Stimulated activated CD8-positive, alpha-beta memory T cell treated with anti-CD3 and anti-CD28 coated beads, Interleukin-12 subunit alpha, Interleukin-12 subunit beta, amount 100 ng/mL, for 4 hours (primary cell): ENCODE results near the gene PMFBP1.

Source experiments
- DNase-seq: peaks from one replicate; pipeline ENCODE4 v3.0.0-alpha.2; 2020; ENCODE audit warnings: low read depth

PMFBP1 gene

DNA sequence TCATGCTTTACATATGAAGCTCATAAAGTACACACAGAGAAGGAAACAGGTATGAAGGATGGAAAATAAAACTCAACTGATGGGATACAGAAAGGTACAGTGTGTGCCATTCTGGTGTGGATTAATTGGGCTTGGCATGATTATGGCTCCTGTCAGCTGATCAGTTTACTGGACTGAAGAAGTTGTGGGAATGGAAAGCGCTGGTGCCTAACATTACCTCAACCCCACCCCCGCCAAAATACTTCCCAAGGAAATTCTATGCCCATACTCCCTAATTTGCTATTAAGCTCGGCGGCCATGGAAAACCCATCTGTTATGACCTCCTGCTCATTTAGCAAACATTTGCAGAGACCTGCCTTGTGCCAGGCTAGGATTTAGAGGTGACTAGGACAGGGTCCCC, 16.6 kb upstream of the PMFBP1 start:
- no peak for DNase-seq

DNA sequence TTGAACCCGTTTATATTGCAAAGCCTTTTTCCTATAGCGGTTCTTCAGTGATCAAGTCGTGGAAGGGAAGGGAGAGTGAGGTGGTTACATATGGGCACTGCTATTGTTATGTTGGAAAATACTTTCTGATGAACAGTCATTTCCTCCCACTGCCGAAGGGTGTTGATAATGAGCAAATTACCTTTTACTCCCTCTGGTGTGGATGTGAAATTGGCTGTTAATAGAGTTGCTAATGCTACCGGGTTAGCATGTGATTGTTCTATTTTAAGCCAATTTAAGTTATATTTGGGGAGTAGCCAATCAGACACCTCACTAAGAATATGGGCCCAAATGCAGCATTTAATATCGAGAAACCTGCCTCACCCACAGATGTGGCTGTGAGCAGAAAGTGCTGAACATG, 15.6 kb upstream of the PMFBP1 start:
- DNase-seq, result no peak

DNA sequence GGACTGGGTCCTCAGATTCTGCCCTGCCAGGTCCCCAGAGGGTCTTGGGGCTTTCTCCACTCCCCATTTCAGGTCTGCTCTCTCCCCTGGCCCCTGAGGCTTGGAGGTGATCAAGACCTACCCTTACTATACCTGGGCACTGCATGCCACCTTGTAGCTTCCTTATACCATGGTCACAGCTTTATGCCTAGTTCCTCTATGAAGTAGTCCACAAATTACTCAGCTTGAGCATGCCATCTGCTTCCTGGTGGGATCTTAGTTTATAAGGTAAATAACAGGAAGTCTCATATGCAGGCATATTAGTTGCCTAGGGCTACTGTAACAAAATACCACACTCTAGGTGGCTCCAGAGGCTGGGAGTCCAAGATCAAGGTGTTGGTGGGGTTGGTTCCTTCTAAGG, 11.0 kb upstream of the PMFBP1 start:
- DNase-seq, result no peak

DNA sequence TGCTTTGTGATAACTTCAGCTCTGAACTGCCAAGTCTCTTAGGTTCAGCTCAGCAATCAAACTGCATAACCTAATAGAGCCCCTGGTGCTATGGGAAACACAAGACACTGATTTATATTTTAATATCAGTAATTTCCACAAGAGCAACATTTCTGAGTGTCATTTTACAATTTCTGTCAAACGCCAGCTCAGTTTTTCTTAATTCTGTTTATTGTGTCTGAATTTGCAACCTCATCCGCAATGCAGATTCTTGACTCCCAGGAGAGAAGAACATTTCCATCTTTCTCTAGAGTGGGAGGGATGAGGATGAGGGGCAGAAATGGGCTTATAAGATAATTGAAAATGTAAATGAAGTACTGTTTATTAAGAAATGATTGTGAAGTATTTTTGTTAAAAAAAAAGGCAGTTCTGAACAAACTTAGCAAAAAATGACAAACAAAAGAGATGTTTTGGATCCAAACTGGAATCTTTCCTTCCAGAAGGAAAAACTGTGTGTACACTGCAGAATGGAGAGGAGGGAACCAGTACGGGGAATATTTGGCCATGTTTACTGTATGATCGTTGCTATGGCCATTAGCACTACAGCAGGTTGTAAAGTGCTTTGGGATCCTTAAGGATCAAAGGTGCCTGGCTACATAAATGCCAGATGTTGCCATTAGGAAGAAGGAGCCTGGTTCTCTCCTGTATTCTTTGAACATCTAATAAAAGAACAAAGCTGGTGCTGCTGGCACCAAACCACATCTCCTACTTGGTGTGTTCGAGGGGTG, 7.4 kb upstream of the PMFBP1 start:
- DNase-seq, result no peak

DNA sequence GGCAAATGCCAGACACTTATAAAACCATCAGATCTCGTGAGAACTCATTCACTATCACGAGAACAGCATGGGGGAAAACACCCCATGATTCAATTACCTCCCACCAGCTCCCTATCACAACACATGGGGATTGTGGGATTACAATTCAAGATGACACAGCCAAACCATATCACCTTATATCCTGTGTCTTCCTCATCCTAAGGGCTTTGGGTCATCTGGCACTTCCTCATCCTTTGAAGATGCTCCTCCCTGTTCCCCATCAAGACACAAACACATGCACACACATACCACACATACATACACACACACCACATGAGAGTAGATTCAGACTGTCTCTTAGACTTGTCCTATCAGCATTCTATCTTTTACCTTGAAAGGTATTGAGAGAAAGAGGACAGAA, 2.8 kb upstream of the PMFBP1 start:
- no peak for DNase-seq

DNA sequence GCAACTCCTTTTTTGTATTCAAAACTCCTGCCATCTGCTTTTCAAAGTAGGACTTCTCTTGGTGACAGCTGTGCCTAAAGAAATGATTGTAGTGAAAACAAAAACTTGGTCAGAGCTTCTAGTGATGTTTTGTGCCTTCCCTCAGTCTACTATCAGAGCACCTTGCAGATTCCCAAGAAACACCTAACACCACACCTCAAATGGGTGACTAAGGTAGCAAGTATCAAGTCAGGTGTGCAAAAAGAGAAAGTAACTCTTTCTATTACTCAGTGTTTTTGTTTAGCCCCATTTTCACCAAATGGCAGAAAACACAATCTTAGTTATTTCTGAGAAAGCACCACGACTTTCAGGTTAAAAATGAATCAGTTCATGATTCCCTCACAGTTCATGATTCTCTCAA, 2.0 kb upstream of the PMFBP1 start:
- no peak for DNase-seq

DNA sequence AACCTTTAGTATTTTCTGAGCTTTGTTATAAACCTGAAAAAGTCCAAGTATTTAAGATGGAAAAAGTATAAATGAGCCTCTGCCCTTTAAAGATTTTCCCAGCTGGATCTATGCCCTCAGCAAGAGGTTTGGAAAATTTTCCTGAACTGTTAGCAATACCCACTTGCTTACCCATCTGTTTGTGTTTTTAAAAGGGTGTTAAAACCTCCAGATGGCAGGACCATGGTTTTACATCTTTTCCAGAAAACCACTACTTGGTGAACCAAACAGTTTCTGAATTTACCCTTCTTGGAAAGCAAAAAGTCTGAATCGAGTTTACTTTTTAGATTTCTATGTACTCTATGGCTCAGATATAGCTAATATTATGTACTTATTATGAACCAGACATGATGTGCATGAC, 719 bp downstream of the PMFBP1 start:
- DNase-seq, result no peak

DNA sequence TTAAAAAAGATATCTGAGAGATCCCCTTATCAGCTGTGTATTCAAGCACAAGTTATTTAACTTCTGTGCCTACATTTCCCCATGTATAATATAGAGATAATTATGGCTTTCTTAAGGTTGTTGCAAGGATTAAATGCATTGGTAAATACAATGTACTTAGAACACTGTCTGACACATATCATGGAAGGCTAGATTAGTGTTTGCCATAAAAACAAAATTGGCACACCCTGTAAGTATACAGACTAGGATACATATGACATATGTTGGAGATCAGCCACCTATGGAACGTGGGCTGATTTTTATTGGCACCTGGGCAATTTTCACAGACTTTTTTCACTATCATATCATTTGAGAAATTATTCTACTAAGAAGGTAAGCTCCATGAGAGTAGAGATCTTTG, 2.2 kb downstream of the PMFBP1 start:
- no peak for DNase-seq

DNA sequence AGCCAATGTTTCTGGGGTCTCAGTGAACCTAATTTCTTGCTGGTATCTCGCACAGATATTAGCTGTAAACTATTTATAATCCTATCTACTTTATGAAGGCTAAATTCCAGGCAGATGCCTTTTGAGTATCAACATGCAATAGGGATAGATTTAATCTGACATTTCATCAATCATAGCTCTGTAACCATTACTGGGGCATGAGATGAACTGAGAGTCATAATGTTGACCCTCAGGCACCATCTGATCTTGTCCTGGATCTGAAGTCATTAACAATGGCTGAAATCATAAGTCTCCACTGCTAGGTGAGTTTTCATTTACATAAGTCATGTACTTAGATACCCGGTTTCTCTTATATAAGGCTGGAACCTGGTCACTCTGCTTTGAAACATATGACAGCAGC, 3.6 kb downstream of the PMFBP1 start:
- no peak for DNase-seq

DNA sequence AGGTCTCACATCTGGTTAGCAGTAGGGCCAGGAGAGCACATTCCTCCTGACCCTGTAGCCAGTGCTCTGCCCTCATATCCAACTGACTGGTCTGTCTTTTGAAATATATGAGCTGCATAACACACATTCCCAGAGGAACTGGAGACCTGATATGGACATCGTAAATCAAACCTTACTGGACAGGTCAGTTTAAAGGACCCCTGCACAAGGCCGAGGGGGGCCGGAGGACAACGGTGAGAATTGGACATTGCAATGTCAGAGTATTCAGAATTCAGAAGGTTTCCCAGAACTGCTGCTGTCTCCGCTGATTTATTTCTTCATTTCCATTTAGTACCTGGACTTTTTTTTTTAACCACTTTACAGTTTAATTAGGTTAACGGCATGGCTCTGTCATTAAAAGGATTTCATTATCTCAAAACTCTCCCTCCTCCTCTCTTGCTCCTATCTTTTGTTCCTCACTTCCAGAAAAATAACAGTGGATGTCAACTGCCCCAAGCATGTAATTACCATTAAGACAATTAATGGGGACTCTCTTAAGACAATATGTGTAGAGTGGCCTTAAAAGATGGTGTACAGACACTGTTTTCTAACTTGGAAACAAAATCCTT, 4.9 kb downstream of the PMFBP1 start:
- DNase-seq, result no peak

DNA sequence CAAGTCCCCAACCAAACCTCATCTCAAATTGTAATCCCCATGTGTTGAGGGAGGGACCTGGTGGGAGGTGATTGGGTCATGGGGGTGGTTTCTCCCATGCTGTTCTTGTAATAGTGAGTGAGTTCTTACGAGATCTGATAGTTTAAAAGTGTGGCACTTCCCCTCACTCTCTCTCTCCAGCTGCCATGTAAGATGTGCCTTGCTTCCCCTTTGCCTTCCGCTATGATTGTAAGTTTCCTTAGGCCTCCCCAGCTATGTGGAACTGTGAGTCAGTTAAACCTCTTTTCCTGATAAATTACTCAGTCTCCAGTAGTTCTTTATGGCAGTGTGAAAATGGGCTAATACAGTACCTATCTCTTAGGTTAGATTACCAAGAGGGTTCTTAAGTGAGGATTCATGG, 5.8 kb downstream of the PMFBP1 start:
- no peak for DNase-seq

DNA sequence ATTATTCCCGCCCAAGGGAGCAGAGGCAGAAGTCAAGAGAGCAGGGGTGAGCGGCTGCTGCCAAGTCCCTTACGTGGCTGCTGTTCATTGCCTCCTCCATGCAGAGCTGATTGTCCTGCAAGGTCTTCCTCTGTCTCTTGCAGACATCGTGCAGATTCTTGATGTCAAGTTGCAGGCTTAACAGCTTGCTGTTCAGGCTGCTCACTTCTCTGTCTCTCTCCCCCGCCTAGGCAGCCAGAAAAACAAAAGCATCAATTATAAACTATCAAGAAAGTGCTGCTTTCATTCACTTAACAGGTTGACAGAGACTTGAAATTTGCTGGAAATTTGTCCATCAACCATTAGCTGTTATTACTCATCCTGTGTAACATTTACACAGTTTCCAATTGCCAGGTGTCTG, 7.3 kb downstream of the PMFBP1 start:
- no peak for DNase-seq

DNA sequence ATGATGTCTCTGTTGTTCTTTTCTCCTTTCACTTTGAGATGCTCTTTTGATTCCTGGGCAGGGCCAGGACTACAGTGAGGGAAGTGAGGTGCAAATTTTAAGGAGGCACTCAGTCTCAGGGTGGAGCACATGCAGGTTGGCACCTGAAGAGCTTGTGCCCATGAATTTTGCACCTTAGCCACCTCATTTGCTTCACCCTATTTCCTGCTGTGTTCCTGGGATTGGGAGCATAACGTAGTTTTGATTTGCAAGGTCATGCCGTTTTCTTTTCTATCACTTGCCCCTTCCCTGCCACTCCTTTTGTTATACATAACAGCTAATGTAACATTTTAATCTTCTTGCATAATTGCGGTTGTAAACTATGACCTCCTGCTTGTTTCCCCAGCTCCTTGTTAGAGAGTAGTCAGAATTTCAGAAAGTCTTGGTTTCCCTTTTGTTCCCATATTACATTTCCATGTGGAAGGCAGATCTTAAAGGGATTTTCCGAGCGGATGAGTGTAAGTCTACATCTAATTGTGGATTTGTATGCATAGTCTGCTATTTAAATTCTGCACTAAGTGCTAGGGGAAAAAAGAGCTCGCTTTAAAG, 9.8 kb downstream of the PMFBP1 start:
- no peak for DNase-seq

DNA sequence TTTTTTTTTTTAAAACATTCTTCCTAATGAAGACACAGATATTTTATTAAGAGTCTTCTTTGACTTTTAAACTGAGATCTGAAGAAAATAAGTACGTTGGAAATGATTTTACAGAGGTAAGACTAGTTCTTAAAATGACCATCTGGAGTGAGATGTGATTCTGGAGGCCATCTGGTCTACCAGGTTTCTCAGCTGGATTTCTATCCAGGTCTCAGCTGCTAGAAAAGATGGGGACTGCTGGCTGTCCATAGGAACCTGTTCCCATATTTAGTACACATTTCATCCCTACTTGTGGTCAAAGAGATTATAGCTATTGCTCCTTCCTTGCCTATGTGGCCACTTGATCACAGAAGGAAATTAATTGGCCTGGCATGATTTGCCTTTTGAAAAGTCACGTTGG, 12.2 kb downstream of the PMFBP1 start:
- DNase-seq, result no peak

DNA sequence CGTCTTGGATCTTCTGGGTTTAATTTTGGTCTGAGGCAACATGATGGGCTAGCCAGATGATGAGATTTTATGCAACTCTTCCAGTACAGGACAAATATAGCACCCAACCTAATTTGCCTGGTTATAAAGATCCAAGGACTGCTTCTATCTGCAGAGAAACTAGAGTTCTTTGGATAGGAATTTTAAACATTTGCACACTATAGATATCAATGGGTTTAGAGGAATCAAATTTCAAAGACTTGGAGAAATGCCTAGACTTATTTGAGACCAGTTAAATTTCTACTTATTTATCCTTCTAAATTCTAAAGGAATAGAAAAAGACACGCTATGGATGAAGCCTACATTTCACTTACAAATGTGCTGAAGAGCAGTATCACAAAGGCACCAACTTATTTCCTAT, 12.6 kb downstream of the PMFBP1 start:
- no peak for DNase-seq

DNA sequence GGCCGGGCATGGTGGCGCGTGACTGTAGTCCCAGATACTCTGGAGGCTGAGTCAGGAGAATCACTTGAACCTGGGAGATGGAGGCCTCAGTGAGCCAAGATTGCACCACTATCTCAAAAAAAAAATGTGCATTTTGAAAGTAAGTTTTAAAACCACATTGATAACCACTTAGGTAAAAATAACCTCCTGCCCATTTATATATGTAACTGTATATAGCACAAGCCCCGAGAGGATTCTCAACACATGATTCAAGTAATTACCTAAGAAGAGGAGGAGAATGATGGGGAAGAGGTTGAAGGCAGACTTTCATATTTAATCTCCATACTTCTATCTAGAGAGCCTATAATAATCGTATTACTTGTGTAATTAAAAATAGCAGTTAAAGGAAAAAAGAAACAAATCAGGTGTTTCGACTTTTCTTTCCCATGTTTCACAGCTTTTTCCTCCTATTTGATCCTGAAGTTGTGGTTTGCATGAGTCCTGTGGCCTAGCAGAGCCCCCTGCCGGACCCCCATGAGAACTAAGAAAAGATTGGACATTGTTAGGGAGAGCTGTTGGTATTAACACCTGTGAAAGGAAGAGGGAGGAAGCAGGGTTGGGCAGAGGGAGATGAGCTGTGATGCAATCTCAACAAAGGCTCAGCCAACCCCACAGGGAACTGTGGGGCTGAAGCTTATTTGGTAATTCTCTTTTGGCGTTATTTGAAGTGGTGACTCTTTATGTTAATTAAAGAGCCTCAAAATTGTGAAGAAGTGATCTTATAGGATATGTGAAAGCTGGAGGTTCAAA, 22.1 kb downstream of the PMFBP1 start:
- no peak for DNase-seq

DNA sequence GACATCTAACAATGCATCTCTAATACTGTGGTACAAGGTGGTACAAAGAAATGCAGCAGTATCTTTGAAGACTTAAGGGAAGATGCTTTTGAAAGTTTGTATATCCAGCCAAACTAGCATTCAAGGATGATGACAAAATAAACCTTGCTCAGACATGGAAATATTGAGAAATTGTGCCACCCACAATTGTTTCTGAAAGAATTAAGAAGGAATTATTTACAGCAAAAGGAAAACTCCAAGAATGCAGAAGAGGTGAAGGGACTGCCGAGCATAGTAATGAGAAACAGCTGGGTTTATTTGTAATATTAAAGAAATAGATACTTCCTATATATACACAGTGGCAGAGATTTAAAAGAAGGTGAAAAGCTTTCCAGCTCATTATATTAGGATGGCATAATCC, 29.5 kb downstream of the PMFBP1 start:
- no peak for DNase-seq

DNA sequence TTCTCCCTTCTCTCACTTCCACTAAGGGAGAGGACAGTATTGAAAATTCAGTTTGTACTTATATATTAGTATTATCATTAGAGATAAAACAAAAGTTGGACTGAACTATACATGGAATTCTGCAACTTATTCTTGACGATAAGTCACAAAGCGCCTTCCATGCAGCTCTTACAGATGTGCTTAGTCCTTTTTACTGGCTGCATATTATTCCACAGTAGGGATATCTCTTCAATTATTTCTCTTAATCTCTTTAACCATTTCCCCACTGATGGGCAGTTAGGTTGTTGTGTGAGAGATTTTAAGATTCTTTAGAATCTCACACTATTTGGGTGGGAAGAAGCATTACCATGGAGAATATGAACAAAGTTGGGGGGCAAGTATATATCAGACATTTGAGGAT, 32.0 kb downstream of the PMFBP1 start:
- DNase-seq, result no peak

DNA sequence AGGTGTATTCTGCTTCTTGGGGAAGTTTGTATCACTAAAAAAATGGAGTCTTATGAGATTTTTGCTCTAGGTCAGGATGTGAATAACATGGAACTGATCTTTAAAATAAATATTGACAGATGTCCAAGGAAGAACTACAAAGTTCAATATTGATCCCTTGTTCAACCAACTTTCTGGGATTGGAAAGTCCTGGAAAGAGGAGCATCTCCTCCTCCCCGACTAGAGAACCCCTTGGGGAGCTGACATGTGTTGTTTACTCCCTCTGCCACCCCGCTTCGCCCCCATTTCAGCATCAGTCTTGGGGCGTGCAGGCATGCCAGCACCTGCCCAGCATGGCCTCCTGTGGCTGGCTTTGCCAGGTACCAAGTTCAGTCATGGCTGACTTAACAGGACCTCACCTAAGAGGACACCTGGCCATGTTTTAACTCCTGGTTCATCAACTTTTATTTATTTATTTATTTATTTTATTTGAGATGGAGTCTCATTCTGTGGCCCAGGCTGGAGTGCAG, 33.8 kb downstream of the PMFBP1 start:
- DNase-seq, result no peak

DNA sequence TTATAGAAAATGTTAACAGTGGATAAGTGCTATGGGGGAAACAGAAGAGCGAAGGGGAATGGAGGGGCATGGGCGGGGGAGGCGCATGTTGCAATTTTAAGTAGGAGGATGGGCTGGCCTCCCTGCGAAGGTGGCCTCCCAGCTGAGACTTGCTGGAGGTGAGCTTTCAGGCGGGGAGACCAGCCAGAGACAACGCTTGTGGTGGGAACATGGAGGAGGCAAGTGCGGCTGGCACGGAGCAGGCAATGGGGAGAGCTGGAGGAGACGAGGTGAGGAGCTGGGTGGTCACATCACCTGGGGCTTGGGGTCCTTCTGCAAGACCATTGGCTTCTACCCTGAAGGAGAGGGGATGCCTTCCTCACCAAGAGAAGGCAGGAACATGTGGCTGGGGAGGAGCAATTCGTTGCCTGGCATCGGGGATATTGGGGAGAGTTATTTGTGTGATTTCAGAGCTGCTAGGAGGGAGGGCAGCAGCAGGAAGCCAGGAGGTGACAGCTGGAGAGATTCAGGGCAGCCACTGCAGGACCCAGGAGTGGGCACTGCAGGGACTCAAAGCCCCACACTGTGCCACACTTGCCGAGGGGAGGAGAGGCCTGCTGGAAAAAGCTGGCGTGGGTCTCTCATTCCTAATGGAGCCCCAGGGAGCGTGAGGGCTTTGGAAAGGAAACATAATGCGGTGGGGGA, 34.4 kb downstream of the PMFBP1 start:
- DNase-seq, result no peak

DNA sequence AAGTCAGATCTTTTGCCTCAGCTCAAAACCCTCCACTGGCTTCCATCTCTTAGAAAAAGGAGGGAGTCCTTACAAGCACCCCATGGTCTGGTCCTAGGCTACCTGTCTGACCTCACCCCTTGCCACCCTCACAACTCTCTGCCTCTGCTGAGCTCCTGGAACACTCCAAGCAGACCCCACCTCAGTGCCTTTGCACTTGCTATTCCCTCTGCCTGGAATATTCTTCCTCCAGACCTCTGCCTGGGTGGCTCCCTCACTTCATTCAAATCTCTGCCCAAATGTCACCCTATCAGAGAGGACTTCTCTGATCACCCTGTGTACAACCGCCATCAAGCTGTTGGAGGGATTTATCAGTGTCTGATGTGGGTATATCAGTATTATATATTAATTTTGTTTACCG, 37.4 kb downstream of the PMFBP1 start:
- no peak for DNase-seq

DNA sequence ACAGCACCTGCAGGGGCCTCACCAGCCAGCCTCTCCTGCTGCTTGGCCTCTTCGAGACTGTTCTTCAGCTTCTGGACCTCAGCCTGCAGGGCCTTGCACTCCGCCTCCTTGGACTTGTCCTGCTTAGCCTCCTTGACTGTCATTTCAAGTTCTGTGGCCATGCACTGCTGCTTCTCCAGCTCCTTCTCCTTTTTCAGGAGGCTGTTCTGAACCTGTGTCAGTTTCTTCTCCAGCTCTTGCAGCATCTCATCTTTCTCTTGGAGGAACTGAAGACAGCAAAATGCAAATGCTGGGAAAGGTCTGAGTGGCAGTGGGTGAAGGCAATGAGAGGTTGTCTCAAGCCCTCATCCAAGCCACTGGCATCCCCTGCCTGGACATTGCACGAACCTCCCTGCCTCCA, 39.2 kb downstream of the PMFBP1 start:
- no peak for DNase-seq
